Colonic mucosa (tissue), 4 donors: ENCODE data around the gene RIC3. TPM values are rescaled to one million over a fixed set of nuclear protein-coding genes. Genes with fewer than 3 reads are reported as not detected.
A peak's percentile ranks its signal among the peaks of the same experiment; 100 is the strongest.

Experiments used
- DNase-seq: peaks from one replicate; pipeline ENCODE4 v3.0.0-alpha.2; 2020
- H3K27ac ChIP-seq: fragments of 200-600 bp; one replicate; pipeline ENCODE4 v1.8.0; 2021
- H3K27me3 ChIP-seq: fragments of 200-600 bp; one replicate; pipeline ENCODE4 v1.8.0; 2021
- H3K36me3 ChIP-seq: fragments of 200-600 bp; one replicate; pipeline ENCODE4 v1.8.0; 2021
- H3K4me1 ChIP-seq: fragments of 200-600 bp; one replicate; pipeline ENCODE4 v1.8.0; 2021; ENCODE audit warnings: mild to moderate bottlenecking
- H3K4me3 ChIP-seq: fragments of 200-600 bp; one replicate; pipeline ENCODE4 v1.8.0; 2021
- H3K9ac ChIP-seq, 2 donors: one replicate each; pipeline ENCODE4 v1.7.0; 2013; ENCODE audit warnings: control low read depth in 2 of 2, low read depth in 2 of 2, low read length in 2 of 2
- H3K9me3 ChIP-seq: fragments of 200-600 bp; one replicate; pipeline ENCODE4 v1.8.0; 2021
- intact Hi-C: fragments of 100-400 bp; cut with DNase I; formaldehyde crosslinking; loops from one replicate; pipeline ENCODE4 v1.14.1; 2022
- total RNA-seq, 2 donors: library from RNA; stranded (reverse); fragmentation: NEBNext Ultra II Directional in 1 of 2; extraction: Animal tissue kit (Norgen Biotek cat#: 25700) in 1 of 2; gene quantifications; one replicate each; pipeline ENCODE4 v1.2.1, GENCODE V29; 2021
- TF ChIP-seq, protein P1 (sequence below): fragments of 200-600 bp; IDR thresholded peaks from one replicate; pipeline ENCODE4 v1.8.0; 2022; ENCODE audit warnings: antibody characterized with exemption, mild to moderate bottlenecking
- donor health status: healthy.
- donor health status: DM: no; HTN: no; CAD: no.
- donor health status: DM: no; HTN: no; CAD: no.

RIC3 gene
- total RNA-seq, 2 donors from 2014 or later, result 0.79 to 2.0 TPM

DNA sequence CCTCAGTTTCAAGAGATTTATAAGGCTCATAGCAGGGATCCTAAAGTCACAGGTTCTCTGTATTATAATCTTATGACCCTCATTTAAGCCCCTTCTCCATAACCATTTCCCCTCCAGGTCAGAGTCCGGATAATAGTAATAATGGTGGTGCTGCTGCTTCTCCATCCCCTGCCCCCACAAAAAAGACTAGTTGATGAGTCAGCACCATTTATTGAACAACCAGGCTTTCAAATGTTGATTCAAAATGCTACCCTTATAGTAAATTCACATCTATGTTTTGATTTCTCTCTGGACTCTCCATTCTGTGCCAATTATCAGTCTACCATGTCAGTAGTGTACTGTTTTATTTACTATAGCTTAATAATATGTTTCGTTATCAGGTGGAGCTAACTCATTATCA, 17.6 kb upstream of the RIC3 start:
- no peak for DNase-seq
- no peaks in the 10 kb centered on the region for H3K27me3 ChIP-seq
- intact Hi-C loops, result no loop called here
- TF ChIP-seq, protein P1, sequence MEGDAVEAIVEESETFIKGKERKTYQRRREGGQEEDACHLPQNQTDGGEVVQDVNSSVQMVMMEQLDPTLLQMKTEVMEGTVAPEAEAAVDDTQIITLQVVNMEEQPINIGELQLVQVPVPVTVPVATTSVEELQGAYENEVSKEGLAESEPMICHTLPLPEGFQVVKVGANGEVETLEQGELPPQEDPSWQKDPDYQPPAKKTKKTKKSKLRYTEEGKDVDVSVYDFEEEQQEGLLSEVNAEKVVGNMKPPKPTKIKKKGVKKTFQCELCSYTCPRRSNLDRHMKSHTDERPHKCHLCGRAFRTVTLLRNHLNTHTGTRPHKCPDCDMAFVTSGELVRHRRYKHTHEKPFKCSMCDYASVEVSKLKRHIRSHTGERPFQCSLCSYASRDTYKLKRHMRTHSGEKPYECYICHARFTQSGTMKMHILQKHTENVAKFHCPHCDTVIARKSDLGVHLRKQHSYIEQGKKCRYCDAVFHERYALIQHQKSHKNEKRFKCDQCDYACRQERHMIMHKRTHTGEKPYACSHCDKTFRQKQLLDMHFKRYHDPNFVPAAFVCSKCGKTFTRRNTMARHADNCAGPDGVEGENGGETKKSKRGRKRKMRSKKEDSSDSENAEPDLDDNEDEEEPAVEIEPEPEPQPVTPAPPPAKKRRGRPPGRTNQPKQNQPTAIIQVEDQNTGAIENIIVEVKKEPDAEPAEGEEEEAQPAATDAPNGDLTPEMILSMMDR, result no peak
- no peaks in the 10 kb centered on the region for H3K36me3 ChIP-seq
- H3K9me3 ChIP-seq, result no peaks in the 10 kb centered on the region
- H3K9ac ChIP-seq, result no peak overlapping the region
- H3K4me3 ChIP-seq, result no peak overlapping the region
- H3K27ac ChIP-seq, result no peak overlapping the region
- H3K4me1 ChIP-seq, result no peaks in the 10 kb centered on the region

DNA sequence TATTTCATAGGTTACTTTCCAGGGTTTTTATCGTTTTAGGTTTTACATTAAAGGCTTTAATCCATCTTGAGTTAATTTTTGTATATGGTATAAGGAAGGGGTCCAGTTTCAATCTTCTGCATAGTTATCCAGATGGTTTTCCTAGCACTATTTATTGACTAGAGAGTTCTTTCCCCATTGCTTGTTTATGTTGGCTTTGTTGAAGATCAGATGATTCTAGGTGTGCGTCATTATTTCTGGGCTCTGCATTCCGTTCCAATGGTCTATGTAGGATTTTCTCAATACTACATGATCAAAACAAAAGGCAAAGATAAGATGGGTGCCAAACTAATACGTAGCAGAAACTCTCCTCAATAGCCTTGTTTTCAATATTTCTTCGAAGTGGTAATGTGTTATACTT, 14.3 kb upstream of the RIC3 start:
- H3K9ac ChIP-seq, result no peak overlapping the region
- no peak overlapping the region for H3K4me3 ChIP-seq
- no peaks in the 10 kb centered on the region for H3K27me3 ChIP-seq
- TF ChIP-seq, protein P1, result no peak
- no peak for DNase-seq
- no peak overlapping the region for H3K27ac ChIP-seq
- no peaks in the 10 kb centered on the region for H3K9me3 ChIP-seq
- H3K36me3 ChIP-seq, result no peaks in the 10 kb centered on the region
- intact Hi-C loops, result no loop called here
- H3K4me1 ChIP-seq, result no peaks in the 10 kb centered on the region

DNA sequence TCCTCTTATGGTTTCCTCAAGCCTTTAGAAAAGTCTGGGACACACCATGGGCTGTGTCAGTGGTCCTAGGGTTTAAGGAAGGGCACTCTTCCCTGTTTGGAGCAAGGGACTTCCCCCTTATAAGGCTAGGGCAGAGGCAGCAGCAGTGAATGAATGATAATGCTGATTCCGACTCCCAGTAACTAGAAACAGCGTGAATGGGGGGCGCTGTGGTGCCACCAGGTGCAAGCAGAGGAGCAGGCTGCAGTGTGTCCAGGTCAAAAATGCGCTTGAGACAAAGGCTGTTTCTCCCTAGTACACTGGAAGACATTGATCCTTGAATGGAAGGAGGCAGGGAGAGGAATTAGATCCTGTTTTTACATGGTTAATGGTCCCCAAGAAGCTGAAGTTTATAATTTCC, 11.6 kb upstream of the RIC3 start:
- no peaks in the 10 kb centered on the region for H3K27me3 ChIP-seq
- no peaks in the 10 kb centered on the region for H3K36me3 ChIP-seq
- no peaks in the 10 kb centered on the region for H3K9me3 ChIP-seq
- intact Hi-C loops, result no loop called here
- TF ChIP-seq, protein P1, result no peak
- no peak overlapping the region for H3K27ac ChIP-seq
- no peaks in the 10 kb centered on the region for H3K4me1 ChIP-seq
- H3K4me3 ChIP-seq, result no peak overlapping the region
- no peak overlapping the region for H3K9ac ChIP-seq
- DNase-seq, result no peak

DNA sequence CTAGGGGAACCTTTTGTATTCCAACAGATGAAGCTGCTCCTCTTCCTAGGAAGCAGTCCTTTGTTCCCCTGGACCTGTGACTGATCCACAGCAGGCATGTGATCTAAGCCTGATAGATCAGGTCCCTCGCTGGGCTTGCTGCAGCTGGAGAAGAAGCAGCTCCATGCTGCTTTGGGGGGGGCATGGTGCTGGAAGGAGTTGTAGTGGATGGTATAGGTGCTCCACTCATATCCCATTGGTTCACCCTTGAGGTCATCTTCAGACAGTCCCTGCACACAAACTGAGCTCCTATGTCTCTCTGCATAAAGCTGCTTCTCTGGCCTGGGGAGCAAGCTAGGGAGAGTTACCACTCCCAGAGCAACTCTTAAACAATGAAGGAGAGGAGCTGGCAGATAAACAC, 9.5 kb upstream of the RIC3 start:
- H3K27me3 ChIP-seq, result no peaks in the 10 kb centered on the region
- H3K36me3 ChIP-seq, result no peaks in the 10 kb centered on the region
- H3K9ac ChIP-seq, result no peak overlapping the region
- TF ChIP-seq, protein P1, result no peak
- no peaks in the 10 kb centered on the region for H3K4me1 ChIP-seq
- DNase-seq, result no peak
- H3K27ac ChIP-seq, result no peak overlapping the region
- intact Hi-C loops, result no loop called here
- no peak overlapping the region for H3K4me3 ChIP-seq
- no peaks in the 10 kb centered on the region for H3K9me3 ChIP-seq

DNA sequence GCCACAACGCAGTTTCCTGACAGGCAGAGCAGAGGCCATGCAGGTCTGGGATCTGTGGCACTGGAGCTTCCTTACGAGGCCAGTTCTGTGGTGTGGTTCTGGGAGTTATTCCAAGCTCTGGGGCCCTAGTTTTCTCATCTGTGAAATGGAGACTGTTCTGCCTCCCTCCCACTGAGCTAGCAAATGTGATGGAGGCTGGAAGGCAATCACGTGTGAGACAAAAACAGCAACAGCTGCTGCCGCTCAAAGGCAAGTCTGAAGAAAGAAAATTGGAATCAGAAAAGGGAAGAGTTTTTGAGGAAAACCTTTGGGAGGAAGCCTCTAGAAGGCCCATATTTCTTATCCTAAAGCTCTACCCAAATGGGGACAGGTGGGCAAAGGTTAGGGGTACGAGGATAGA, 8.3 kb upstream of the RIC3 start:
- Histone ChIP-seq H3K27me3 (no peaks in the 10 kb centered on the region), H3K9ac (no peak overlapping the region), H3K4me3 (no peak overlapping the region), H3K4me1 (no peaks in the 10 kb centered on the region), H3K27ac (no peak overlapping the region), H3K9me3 (no peaks in the 10 kb centered on the region), H3K36me3 (no peaks in the 10 kb centered on the region)
- intact Hi-C loops, result no loop called here
- TF ChIP-seq, protein P1, result no peak
- no peak for DNase-seq

DNA sequence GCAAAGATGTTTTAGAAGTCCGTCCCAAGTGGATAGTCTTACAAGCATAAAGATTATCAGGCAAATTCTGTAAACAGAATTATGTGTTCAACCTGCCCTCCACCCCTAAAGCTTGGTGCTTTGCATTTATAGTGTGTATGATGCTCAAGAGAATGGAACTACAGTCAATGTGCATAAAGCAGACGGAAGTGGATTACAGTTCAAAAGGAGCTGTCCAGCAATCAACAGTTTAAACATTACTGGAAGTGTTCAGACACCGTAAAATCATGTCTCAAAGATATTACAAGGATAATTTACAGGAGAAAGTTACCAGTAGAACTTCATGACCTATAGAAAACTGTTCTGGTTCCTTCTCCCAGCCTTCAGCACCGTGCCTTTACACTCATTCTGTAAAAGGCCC, 1.0 kb downstream of the RIC3 start:
- no peaks in the 10 kb centered on the region for H3K4me1 ChIP-seq
- no peak overlapping the region for H3K27ac ChIP-seq
- no peaks in the 10 kb centered on the region for H3K36me3 ChIP-seq
- H3K9ac ChIP-seq, result no peak overlapping the region
- intact Hi-C loops, result no loop called here
- TF ChIP-seq, protein P1, result no peak
- H3K4me3 ChIP-seq, result peak overlapping the region; percentile 44
- DNase-seq, result no peak
- peaks cover 11% of the 10 kb centered on the region for H3K27me3 ChIP-seq
- no peaks in the 10 kb centered on the region for H3K9me3 ChIP-seq
